Measurements from ENCODE around the gene FOXP1. TPM values are rescaled to one million over a fixed set of nuclear protein-coding genes. Genes with fewer than 3 reads are reported as not detected.

The FOXP1 gene
- total and polyA plus RNA-seq, 2 donors (not counting 1 experiment from before 2014, with no cell fraction given), result 70.3 to 101 TPM

- H2AFZ ChIP-seq (ENCODE audit: low read length), result no peak overlapping the region
- H3K9me3 ChIP-seq (ENCODE audit: control insufficient read depth, insufficient read depth, low read depth, low read length), result no peaks in the 10 kb centered on the region
- TF ChIP-seq, protein P1, sequence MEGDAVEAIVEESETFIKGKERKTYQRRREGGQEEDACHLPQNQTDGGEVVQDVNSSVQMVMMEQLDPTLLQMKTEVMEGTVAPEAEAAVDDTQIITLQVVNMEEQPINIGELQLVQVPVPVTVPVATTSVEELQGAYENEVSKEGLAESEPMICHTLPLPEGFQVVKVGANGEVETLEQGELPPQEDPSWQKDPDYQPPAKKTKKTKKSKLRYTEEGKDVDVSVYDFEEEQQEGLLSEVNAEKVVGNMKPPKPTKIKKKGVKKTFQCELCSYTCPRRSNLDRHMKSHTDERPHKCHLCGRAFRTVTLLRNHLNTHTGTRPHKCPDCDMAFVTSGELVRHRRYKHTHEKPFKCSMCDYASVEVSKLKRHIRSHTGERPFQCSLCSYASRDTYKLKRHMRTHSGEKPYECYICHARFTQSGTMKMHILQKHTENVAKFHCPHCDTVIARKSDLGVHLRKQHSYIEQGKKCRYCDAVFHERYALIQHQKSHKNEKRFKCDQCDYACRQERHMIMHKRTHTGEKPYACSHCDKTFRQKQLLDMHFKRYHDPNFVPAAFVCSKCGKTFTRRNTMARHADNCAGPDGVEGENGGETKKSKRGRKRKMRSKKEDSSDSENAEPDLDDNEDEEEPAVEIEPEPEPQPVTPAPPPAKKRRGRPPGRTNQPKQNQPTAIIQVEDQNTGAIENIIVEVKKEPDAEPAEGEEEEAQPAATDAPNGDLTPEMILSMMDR (conservative IDR thresholded peaks at IDR 0.05 in 1 of 2, IDR thresholded peaks at IDR 0.05 in 1 of 2; ENCODE audit: low read depth in 1 of 2, low read length in 2 of 2), result no peak
- no peak for TF ChIP-seq EZH2 (IDR thresholded peaks at IDR 0.05; ENCODE audit: low read length, missing control alignments)
- H3K9ac ChIP-seq (ENCODE audit: insufficient read depth, low read length), result peak overlapping the region; percentile 86
- H3K27ac ChIP-seq (ENCODE audit: insufficient read depth, low read length), result peak overlapping the region; percentile 97
- DNase-seq (ENCODE audit: low read depth in 2 of 2), result no peak
- no peaks in the 10 kb centered on the region for H3K36me3 ChIP-seq (ENCODE audit: control insufficient read depth, insufficient read depth, low read length)
- H3K4me2 ChIP-seq (ENCODE audit: extremely low read depth, insufficient read depth, low read length), result peak overlapping the region; percentile 89
- H3K79me2 ChIP-seq (ENCODE audit: control insufficient read depth, insufficient read depth, low read length), result peaks cover 78% of the 10 kb centered on the region
- H3K27me3 ChIP-seq (ENCODE audit: control insufficient read depth, insufficient read depth, low read length), result no peaks in the 10 kb centered on the region
- H3K4me3 ChIP-seq (replicated peaks in 1 of 4; ENCODE audit: control extremely low read depth in 1 of 4, insufficient read depth in 1 of 4, low read depth in 3 of 4, low read length in 4 of 4), result peak overlapping the region; percentile 57 to 72 (median 65)
- peaks cover 14% of the 10 kb centered on the region for H3K4me1 ChIP-seq (ENCODE audit: control insufficient read depth, extremely low read depth, insufficient read depth, low read length)
- no peaks in the 10 kb centered on the region for H4K20me1 ChIP-seq (ENCODE audit: control insufficient read depth, extremely low read depth, insufficient read depth, low read length)
Observed at GRCh38 chr3:71065764-71066013, 517.8 kb downstream of the FOXP1 start.

- Histone ChIP-seq H3K9ac (ENCODE audit: insufficient read depth, low read length) (peak overlapping the region; percentile 90), H3K27me3 (ENCODE audit: control insufficient read depth, insufficient read depth, low read length) (no peaks in the 10 kb centered on the region), H4K20me1 (ENCODE audit: control insufficient read depth, extremely low read depth, insufficient read depth, low read length) (no peaks in the 10 kb centered on the region), H3K79me2 (ENCODE audit: control insufficient read depth, insufficient read depth, low read length) (peaks cover 79% of the 10 kb centered on the region), H3K9me3 (ENCODE audit: control insufficient read depth, insufficient read depth, low read depth, low read length) (no peaks in the 10 kb centered on the region), H3K4me3 (replicated peaks in 1 of 4; ENCODE audit: control extremely low read depth in 1 of 4, insufficient read depth in 1 of 4, low read depth in 3 of 4, low read length in 4 of 4) (peak overlapping the region; percentile 61 to 93 (median 70)), H3K4me1 (ENCODE audit: control insufficient read depth, extremely low read depth, insufficient read depth, low read length) (peaks cover 12% of the 10 kb centered on the region), H3K36me3 (ENCODE audit: control insufficient read depth, insufficient read depth, low read length) (no peaks in the 10 kb centered on the region), H3K27ac (ENCODE audit: insufficient read depth, low read length) (peak overlapping the region; percentile 97), H2AFZ (ENCODE audit: low read length) (no peak overlapping the region), H3K4me2 (ENCODE audit: extremely low read depth, insufficient read depth, low read length) (peak overlapping the region; percentile 89)
- DNase-seq (ENCODE audit: low read depth in 2 of 2), result peak; percentile 47 to 55
- no peak for TF ChIP-seq EZH2 (IDR thresholded peaks at IDR 0.05; ENCODE audit: low read length, missing control alignments)
- TF ChIP-seq, protein P1 (conservative IDR thresholded peaks at IDR 0.05 in 1 of 2, IDR thresholded peaks at IDR 0.05 in 1 of 2; ENCODE audit: low read depth in 1 of 2, low read length in 2 of 2), result no peak
Observed at GRCh38 chr3:71064956-71065763, 518.4 kb downstream of the FOXP1 start.

DNA sequence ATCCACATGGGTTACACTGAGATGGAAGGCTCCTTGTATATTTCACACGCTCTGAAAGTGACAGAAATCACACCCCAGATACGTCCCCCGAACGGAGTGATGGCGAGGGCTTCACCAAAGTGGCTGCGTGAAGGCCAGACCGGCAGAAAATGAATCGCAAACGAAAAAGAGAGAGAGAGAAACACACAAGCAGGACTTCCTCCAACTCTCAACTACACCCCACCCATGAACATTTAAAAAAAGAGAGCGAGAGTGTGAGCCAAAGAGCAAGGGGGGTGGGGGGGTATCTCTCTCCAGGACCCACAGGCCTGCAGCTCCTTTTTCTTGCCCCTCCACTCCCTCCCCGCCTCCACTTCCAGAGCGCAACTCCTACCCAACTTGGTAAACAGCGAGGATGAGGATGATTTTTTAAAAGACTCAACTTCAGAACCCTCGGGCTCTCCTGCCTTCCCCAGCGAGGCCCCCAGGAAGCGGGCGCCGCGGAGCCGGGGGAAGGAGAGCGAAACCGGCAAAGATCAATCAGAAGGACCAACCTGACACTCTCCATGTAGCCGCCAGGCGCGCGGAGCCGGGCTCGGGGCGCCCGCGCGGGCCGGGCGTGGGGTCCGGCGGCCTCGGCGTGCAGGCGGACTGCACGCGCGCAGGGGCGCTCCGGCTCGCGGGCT is 519.1 kb downstream of the FOXP1 start:
- Histone ChIP-seq H2AFZ (ENCODE audit: low read length) (no peak overlapping the region), H3K4me1 (ENCODE audit: control insufficient read depth, extremely low read depth, insufficient read depth, low read length) (peaks cover 12% of the 10 kb centered on the region), H3K79me2 (ENCODE audit: control insufficient read depth, insufficient read depth, low read length) (peaks cover 85% of the 10 kb centered on the region), H3K9me3 (ENCODE audit: control insufficient read depth, insufficient read depth, low read depth, low read length) (no peaks in the 10 kb centered on the region), H3K27me3 (ENCODE audit: control insufficient read depth, insufficient read depth, low read length) (no peaks in the 10 kb centered on the region), H3K4me2 (ENCODE audit: extremely low read depth, insufficient read depth, low read length) (peak overlapping the region; percentile 89), H3K27ac (ENCODE audit: insufficient read depth, low read length) (peak overlapping the region; percentile 99), H4K20me1 (ENCODE audit: control insufficient read depth, extremely low read depth, insufficient read depth, low read length) (no peaks in the 10 kb centered on the region), H3K9ac (ENCODE audit: insufficient read depth, low read length) (peak overlapping the region; percentile 90), H3K36me3 (ENCODE audit: control insufficient read depth, insufficient read depth, low read length) (no peaks in the 10 kb centered on the region), H3K4me3 (replicated peaks in 1 of 4; ENCODE audit: control extremely low read depth in 1 of 4, insufficient read depth in 1 of 4, low read depth in 3 of 4, low read length in 4 of 4) (peak overlapping the region; percentile 72 to 93 (median 82))
- TF ChIP-seq EZH2 (IDR thresholded peaks at IDR 0.05; ENCODE audit: low read length, missing control alignments), result no peak
- TF ChIP-seq, protein P1 (conservative IDR thresholded peaks at IDR 0.05 in 1 of 2, IDR thresholded peaks at IDR 0.05 in 1 of 2; ENCODE audit: low read depth in 1 of 2, low read length in 2 of 2), result no peak
- DNase-seq (ENCODE audit: low read depth in 2 of 2), result peak; percentile 74 to 87

Data from fibroblast of lung (primary cell).